Activated gamma-delta T cell treated with anti-CD3 and anti-CD28 coated beads, Interleukin-2, amount 50 U/mL, for 16 hours (primary cell): ENCODE results near the gene FRMPD1.
"Not testable (repeated sequence)": the region's sequence is repeated elsewhere in the genome, so short reads cannot be mapped to it uniquely, and the experiment has no call there.

Experiments used
- DNase-seq: peaks from one replicate; pipeline ENCODE4 v3.0.0-alpha.2; 2020; ENCODE audit warnings: low read depth

The FRMPD1 gene, protein sequence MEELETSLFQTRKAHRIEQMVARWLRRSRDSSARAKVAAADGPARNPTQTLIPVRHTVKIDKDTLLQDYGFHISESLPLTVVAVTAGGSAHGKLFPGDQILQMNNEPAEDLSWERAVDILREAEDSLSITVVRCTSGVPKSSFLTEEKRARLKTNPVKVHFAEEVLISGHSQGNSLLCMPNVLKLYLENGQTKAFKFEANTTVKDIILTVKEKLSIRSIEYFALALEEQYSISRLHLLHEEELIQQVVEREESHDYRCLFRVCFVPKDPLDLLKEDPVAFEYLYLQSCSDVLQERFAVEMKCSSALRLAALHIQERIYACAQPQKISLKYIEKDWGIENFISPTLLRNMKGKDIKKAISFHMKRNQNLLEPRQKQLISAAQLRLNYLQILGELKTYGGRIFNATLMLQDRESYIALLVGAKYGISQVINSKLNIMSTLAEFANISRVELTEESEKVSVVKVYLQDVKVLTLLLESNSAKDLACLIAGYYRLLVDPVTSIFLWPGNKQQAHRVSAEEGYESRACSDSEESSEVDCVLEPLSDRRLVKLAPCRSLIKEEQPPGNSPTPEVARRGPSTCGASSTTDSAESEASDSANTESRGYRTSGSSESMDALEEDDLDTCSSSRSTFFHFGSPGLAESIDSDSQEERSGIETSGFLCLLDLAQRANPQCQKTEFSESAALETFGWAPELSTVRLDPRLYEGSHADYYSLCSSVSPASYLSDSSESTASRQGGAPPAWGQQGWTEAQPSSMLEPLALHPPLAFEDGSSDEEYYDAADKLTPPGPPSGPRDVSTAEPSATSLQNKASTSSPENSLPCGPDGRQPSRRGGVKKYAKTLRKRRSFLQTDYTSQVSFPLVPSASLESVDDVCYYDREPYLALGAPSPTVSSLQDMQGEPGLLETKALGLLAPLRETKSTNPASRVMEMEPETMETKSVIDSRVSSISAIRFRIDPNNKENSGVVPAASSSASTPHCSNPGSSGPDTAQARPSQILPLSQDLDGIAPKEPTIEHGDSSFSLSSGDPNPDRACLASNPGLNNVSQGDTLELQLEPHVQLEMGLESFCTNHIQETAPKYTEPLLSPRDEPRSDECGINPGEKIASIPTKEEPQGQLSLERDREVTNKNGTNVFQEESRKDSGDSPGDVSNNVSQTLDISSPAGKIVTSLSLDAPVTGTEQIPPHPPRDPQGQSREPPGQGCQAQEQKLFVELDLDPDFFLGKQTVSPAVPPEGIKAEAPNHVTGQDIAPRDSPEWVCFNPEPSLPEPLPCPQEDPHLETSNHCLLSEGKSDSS (N-terminal part only)

DNA sequence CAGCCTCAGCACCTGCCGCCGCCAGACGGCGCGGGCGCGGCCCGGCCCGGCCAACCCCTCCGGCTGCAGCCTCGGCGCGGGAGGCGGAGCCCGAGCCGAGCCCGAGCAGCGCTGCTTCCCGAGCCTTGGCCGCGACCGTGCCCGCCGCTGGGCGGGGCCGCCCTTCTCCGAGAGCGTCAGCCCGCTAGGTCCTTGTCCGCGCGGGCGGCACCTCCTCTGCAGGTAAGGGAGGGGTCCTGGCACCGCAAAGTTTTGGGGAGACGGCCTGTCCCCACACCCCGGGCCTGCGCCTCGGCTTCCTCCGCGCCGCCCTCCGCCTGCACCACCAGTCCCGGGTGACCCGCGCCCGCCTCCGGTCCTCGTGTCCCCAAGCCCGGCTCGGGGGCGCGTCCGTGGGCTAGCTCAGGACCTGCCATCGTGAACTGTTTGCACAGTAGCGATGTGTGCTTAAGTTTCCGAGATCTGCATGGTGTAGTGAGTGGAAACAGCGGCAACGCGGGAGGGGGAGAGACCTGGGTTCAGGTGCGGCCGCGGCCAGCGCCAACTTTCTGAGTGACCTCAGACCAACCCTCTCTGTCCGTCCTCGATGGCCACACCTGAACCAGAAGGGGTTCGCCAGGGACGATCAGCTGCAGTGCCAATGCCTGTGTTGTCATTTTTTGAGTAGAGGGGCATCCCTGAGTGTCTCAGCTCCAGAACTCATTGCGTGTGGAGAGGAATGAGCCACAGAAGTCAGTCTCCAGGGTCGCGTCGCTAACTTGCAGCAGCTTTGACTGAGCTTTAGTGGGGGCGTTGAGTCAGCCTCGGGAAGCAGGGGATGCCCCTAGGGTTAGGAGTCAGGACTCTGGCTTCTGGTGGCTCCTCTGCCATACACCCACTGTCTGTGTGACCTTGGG lies at the start of gene FRMPD1:
TSS of gene FRMPD1 (plus strand) at position 82 of the 896 bp plus-strand sequence. CDS start 41,688 bp downstream, outside the sequence.
- DNase-seq, result peak; percentile 13

DNA sequence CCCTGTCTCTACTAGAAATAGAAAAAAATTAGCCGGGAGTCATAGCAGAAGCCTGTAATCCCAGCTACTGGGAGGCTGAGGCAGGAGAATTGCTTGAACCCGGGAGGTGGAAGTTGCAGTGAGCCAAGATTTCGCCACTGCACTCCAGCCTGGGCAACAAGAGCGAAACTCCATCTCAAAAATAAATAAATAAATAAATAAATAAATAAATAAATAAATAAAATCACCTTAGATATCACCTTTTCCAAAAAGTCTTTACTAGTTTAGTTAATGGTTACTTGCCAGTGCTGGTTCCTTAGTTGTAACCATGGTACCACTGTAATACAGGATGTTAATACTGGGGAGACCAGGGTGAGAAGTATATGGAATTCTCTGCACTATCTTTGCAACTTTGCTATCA lies 48.7 kb upstream of the FRMPD1 start:
- not testable (repeated sequence) for DNase-seq

DNA sequence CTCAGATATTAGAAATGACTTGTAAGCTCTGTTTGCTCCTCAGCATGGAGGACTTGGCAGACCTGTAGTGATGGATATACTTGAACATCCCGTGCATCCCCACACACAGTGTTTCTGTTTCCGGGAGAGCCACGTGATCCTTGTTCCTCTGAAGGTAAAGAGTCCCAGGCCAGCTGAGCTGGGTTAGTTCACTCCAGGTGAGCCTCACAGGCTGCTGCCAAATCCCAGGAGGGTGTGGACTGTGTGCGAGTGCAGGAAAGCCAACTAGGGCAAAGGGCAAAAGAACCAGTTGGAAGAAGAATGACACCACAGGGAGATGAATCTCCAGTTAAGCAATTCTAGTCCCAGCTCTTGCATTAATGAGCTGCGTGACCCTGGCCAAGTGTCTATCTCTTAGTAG lies 47.9 kb upstream of the FRMPD1 start:
- DNase-seq, result no peak

DNA sequence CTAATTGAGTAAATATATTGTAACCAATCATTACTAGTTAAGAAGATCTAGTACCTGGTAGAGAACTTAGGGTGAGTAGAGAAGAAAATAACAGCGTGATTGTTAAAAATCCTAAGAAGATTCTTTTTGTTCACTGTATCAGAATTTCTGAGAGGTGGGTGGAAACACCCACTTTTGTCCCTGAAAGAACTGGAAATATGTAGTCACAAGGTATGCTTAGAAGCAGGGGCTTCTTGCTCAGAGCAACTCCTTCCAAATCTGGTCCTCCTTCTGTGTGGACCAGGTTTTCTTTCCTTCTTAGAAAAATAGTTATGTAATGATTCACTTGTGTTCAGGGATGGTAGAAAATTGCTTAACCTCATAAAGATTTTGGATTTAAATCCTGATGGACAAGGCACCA lies 46.5 kb upstream of the FRMPD1 start:
- DNase-seq, result no peak

DNA sequence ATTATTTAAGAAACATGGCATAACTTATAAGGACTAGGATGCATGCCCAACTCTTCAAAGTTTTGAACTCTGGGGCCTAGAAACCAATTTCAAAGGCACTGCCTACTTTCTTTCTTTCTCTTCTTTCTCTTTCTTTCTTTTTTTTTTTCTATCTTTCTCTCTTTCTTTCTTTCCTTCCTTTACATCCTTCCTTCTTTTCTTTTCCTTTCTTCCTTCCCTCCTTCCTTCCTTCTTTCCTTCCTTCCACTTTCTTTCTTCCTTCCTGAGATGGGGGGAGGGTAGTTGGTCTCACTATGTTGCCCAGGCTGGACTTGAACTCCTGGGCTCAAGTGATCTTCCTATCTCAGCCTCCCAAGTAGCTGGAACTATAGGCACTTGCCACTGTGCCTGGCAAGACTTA lies 42.5 kb upstream of the FRMPD1 start:
- no peak for DNase-seq

DNA sequence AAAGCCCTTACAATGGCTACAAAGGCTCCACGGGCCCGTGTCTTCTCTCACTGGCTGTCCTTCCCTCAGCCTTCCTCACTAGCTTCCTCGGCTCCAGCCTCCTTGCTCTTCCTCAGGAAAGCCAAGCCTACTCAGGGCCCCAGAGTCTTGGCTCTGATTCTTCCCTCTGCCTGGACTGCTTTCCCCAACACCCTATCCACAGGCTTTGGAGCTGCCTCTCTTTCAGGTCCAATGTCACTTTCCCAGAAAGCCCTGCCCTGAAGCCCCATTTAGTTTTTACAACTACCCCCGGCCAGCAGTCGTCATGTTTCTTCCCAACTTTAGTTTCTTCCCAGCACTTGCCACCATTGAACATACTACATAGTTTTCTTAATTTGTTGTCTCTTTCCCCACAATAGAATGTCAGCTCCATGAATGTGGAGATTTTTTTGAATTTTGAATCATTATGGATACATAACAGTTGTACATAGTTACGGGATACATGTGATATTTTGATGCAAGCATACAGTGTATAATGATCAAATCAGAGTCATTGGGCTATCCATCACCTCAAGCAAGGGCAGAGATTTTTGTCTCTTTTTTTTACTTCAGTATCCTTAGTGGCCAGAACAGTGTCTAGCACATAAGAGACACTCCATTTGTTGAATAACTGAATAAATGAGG lies 40.9 kb upstream of the FRMPD1 start:
- no peak for DNase-seq

DNA sequence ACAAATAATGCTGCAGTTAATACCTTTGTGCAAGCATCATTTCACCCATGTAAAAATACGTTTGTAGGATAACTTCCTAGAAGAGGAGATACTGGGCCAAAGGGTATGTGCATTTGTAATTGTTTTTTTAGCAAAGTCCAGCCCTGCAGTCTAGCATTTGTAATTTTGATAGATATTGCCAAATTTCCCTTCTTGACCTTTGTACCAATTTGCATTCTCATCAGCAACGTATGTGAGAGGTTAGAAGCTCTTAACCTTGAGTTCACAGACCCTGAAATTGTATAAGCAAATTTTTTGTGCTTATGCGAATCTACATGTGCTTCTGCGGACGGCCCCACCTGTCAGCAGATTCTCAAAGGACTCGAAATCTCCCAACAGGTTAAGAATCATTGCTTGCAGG lies 39.7 kb upstream of the FRMPD1 start:
- no peak for DNase-seq

DNA sequence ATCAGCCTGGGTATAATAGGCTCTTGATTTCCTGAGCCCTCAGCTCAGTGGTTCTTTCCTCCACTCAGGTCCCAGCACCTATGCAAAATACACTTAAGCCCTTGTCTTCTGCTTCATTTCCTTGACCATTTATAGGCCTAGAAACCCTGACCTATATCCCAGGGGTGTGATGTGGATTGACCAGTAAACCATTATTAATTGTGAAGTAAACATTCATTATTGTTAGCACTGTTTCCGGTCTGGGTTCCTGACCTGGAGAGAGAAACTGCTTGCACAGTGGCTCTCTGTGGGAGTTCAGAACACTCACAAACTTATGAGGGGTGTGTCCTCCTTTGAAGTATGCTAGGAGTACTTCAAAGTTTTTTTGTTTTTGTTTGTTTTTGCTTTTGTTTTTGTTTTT lies 38.8 kb upstream of the FRMPD1 start:
- DNase-seq, result no peak

DNA sequence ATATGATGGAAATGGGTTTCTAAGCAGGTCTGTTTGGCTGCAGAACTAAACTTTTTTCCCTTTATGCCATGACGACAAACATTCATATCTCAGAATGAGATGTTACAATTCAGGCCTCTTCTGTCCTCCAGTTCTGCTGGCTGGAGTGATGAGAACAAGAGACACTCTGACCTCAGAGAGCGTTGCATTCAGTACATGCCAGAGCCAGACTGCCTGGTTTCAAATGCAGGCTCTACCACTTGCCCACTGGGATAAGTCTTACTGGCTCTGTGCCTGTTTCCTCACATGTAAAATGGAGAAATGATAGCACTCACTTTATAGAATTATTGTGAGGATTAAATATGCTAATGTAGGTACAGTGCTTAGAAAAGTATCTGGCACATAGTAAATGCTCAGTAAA lies 33.6 kb upstream of the FRMPD1 start:
- no peak for DNase-seq

DNA sequence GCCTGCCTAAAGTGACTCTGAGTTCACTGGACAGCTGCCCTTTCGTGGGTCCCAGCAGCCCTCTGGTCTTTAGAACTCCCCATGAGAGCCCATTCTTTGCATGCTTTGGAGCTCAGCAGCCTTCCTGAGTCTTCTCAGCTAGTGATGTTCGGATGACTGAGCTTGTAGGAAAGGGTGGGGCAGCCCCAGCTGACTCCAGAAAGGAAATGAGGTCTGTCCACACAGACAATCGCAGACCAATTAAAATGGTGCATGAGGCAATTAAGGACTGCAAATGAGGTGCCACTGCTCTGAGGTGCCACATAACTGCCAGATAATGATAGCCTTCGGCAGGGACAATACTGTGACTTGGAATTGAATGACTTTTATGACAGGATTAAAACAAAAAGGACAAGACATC lies 32.9 kb upstream of the FRMPD1 start:
- DNase-seq, result no peak

DNA sequence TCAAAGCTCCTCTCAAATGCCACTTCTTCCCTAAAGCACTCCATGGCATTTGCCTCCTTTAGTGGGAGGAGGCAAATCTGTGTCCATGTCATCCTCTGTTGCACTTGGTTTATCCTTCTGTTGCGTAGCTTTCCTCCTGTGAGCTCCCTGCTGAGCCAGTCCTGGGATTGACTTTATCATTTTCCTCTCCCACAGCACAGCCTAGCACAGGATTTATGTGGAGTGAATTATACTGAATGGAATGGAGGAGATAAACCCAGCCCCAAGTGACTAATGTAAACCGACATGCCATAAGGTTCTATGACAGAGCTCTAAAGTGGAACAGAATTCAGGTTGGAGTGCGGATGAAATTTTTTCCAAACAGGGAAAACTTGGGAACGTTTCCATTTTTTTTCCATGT lies 31.9 kb upstream of the FRMPD1 start:
- no peak for DNase-seq

DNA sequence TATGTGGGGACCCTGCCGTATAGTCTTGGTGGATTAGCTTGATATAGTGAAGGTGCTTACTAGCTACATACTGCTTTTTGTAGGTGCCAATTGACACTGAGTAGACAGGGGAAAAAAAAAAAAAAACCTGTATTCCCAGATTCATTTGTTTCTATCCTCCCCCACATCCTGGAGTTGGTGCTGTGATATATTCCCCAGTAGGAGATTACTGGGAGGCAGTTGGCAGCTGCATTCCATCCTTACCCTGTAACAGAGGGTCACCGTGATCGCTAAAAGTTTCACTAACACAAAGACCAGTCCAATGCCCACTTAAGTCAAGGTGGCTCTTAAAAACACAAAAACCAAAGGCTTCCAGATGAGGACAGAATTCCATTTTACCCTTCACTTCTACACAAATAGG lies 30.9 kb upstream of the FRMPD1 start:
- DNase-seq, result no peak

DNA sequence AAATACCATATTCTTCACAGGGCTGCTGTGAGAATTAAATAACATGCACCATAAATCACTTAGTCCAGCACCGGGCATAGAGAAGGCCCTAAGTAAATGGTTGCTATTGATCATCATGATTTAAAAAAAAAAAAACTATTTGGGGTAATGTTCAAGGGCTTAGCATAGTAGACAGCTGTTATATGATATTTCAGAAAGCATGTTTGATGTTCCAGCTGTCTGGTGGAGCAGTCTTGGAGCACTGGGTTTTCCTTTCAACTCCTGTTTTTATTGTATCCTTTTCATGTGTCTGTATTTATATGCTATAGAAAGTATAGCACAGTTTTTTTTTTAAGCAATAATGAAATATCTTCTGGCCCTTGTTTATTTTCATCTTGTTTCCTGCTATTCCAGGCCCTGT lies 30.4 kb upstream of the FRMPD1 start:
- DNase-seq, result no peak

DNA sequence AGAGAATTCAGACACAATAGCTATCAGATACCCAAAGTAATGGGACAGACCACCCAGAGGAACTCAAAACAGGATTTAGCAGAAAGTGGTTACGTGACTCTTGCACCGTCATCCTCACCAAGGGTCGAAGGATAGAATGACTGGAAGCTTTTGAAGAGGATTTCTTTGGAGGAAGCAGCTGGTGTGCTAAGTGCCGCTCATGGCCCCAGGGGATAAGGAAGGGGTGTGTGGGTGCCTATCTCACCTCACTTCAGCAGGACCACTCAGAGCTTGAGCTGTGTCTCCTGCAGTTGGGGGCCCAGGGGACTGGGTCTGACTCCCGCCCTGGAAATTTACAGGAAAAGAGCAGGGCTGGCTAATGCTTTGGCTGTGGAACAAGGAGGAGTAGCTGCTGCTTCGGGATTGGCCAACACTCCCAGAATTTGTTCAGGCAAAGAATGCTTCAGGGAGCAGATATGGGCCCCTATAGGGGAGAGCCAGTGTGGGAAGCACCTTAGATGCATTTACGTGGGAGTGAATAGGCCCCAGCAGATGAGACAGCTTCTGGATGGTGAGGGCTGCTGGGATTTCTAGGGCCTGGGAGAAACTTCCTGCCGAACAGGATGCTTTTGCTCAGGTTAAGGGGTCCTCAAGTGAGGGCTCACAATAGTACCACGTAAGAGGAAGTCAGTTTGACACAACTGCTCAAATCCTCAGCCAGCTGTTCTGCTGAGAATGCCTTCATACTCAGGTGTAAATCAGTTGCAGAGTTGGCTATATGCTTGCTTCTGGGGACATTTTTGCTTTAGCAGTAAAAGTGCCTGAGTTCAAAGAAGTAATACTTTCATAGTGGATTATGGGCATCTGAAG lies 29.3 kb upstream of the FRMPD1 start:
- no peak for DNase-seq

DNA sequence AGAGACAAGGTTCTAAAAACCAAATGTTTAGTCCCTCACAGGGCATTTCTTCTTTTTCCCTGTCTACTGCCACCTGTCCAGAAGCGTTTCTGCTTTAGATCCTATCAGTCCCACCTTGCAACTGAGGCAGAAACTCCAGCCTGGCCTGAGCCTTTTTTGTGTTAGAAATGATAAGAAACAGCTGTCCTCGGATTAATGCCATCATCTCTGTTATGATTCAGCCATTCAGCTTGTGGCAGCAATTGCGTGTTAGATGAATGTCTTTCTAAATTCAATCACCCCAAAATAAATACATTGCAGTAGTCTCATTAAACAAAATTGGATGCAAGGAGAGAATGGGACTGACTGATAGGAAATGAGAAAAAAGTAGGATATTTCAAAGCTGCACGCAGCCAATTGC lies 28.3 kb upstream of the FRMPD1 start:
- no peak for DNase-seq

DNA sequence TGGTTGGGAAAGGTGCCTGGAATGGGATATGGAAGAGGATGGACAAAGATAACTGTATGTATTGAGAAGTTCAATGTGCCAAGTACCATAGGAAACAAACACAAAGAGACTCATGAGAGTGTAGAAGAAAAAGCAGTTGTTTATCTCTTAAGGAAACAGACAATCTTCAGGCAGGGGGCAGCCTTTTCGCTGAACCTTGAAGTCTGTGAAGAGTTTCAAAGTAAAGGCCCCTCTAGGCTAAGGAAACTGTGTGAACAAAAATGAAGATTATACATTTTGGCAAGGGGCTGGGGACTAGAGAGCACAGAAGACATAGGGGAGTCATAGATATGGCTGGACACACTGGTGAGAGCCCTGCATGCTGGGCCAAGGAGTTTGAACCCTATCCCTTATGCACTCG lies 27.5 kb upstream of the FRMPD1 start:
- DNase-seq, result no peak

DNA sequence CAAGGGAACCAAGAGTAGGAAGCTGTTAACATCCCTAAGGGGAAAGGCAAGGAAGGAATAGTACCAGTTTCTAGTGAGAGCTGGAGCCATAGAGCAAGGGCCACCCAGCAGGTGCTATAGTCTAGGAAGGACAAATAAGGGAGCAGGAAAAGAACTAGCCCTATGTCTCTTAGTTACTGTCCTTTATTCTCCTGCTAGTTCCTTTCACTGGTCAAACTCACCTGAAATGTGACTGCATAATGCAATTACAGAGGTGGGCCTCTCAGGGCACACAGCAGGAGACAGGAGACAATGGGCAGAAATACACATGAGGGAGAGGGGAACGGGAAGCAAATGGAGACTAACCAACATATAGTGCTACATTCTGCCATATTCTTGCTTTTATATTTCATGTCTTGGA lies 26.7 kb upstream of the FRMPD1 start:
- no peak for DNase-seq

DNA sequence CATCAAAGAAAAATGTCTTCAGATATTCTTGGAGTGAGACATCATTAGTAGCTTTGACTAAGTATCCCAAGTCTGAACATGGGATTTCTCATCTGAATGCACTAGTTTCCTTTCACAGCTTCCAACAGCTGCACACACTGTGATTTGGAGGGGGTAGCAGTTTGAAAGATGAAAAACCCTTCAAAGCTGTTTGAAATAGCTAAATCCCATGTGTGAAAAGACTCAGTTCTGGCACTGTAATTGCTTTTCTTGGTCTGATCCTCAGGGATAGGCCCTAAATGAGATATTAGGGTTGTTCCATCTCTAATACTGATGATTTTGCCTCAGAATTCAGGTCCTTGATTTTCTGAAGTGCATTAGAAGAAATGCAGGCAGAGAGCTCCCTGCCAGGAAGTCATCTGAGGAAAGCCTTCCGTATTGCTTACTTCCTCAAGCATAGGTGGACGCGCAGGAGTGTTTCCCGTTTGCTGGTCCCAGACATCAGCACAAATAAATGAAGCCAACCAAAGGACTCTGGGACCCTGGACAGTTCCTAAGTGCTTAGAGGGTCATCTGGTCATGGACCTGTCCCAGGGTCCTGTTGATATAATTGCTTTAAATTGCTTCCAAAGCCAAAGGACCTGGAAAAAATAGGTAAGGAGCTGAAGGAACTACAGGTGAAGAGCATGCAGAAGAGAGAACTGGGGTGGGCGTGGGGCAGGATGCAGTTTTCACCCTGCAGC lies 25.6 kb upstream of the FRMPD1 start:
- DNase-seq, result no peak

DNA sequence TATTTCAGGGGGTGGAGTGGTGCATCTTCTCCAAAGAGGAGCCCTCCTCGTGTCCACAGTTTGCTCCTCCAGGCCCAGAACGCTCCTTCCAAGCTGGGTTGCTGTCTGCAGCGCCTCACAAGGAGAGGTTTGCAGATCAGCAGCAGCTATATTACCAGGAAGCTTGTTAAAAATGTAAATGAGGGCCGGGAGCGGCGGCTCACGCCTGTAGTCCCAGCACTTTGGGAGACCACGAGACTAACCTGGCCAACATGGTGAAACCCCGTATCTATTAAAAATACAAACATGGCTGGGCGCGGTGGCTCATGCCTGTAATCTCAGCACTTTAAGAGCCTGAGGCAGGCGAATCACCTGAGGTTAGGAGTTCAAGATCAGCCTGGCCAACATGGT lies 25.0 kb upstream of the FRMPD1 start:
- no peak for DNase-seq
